Fibroblast of lung (primary cell): Measurements from ENCODE around the gene WRAP73. TPM values are rescaled to one million over a fixed set of nuclear protein-coding genes. Genes with fewer than 3 reads are reported as not detected.
A peak's percentile ranks its signal among the peaks of the same experiment; 100 is the strongest.
"Not testable (repeated sequence)": the region's sequence is repeated elsewhere in the genome, so short reads cannot be mapped to it uniquely, and the experiment has no call there.

Experiments used
- DNase-seq, 2 donors: peaks; one replicate each; pipeline versions ENCODE4 v3.0.0 to v3.0.0-alpha.2; 2010; ENCODE audit warnings: low read depth in 2 of 2
- H2AFZ ChIP-seq: 2 replicates; pipeline ENCODE4 v1.5.1; 2012; ENCODE audit warnings: low read length, control low read depth, inconsistent platforms
- H3K27ac ChIP-seq: 2 replicates; pipeline ENCODE4 v1.5.1; 2011; ENCODE audit warnings: low read length, control low read depth; ENCODE audit not compliant: insufficient read depth
- H3K27me3 ChIP-seq: 2 replicates; pipeline ENCODE4 v1.5.1; 2011; ENCODE audit warnings: mild to moderate bottlenecking, low read length; ENCODE audit not compliant: control insufficient read depth, insufficient read depth
- H3K36me3 ChIP-seq: 2 replicates; pipeline ENCODE4 v1.5.1; 2011; ENCODE audit warnings: low read length; ENCODE audit not compliant: control insufficient read depth, insufficient read depth
- H3K4me1 ChIP-seq: 2 replicates; pipeline ENCODE4 v1.5.1; 2011; ENCODE audit warnings: low read length; ENCODE audit not compliant: control insufficient read depth, insufficient read depth; ENCODE audit errors: extremely low read depth
- H3K4me2 ChIP-seq: 2 replicates; pipeline ENCODE4 v1.5.1; 2011; ENCODE audit warnings: low read length, control low read depth; ENCODE audit not compliant: insufficient read depth; ENCODE audit errors: extremely low read depth
- H3K4me3 ChIP-seq, 4 experiments: fragments of 200-600 bp in 1 of 4; sonication (generic) in 1 of 4; replicated peaks in 1 of 4; 2 replicates each; pipeline ENCODE4 v1.5.1; 2011 to 2016; ENCODE audit warnings: low read length in 4 of 4, low read depth in 3 of 4, mild to moderate bottlenecking in 3 of 4, control low read depth in 2 of 4, inconsistent platforms in 1 of 4, mixed read lengths in 1 of 4; ENCODE audit not compliant: insufficient read depth in 1 of 4; ENCODE audit errors: control extremely low read depth in 1 of 4
- H3K79me2 ChIP-seq: 2 replicates; pipeline ENCODE4 v1.5.1; 2012; ENCODE audit warnings: mild to moderate bottlenecking, low read length, inconsistent platforms; ENCODE audit not compliant: control insufficient read depth, insufficient read depth
- H3K9ac ChIP-seq: 2 replicates; pipeline ENCODE4 v1.5.1; 2011; ENCODE audit warnings: mild to moderate bottlenecking, low read length, control low read depth; ENCODE audit not compliant: insufficient read depth
- H3K9me3 ChIP-seq: 2 replicates; pipeline ENCODE4 v1.5.1; 2012; ENCODE audit warnings: low read depth, low read length; ENCODE audit not compliant: control insufficient read depth, insufficient read depth
- H4K20me1 ChIP-seq: 2 replicates; pipeline ENCODE4 v1.5.1; 2011; ENCODE audit warnings: low read length; ENCODE audit not compliant: control insufficient read depth, insufficient read depth; ENCODE audit errors: extremely low read depth
- CTCF ChIP-seq, 2 donors: IDR thresholded peaks in 1 of 2; conservative IDR thresholded peaks in 1 of 2; 1 replicate in 1 of 2; 2 replicates in 1 of 2; pipeline ENCODE4 v1.5.1; 2011 to 2012; ENCODE audit warnings: low read length in 2 of 2, control low read depth in 1 of 2, inconsistent platforms in 1 of 2, low read depth in 1 of 2, mild to moderate bottlenecking in 1 of 2
- EZH2 ChIP-seq: IDR thresholded peaks from 2 replicates; pipeline ENCODE4 v1.5.1; 2012; ENCODE audit warnings: low read length, control low read depth, mild to moderate bottlenecking; ENCODE audit errors: missing control alignments
- polyA plus RNA-seq, 2 donors: library from polyadenylated mRNA; depleted of rRNA in 1 of 2; stranded (reverse) in 1 of 2; unstranded in 1 of 2; fragments of >200 nt; gene quantifications; 2 replicates each; pipeline ENCODE4 v1.2.1, GENCODE V29; 2011 to 2012; ENCODE audit warnings: missing spikeins in 1 of 2
- total RNA-seq: library from RNA; depleted of rRNA; stranded (reverse); fragments of >200 nt; gene quantifications from 2 replicates; pipeline ENCODE4 v1.2.1, GENCODE V29; 2014

Gene WRAP73
- total and polyA plus RNA-seq, 2 donors (not counting 1 experiment from before 2014, with no cell fraction given), result 12.0 to 15.0 TPM

GRCh38 chr1:3624200-3625136, 25.4 kb downstream of the WRAP73 start, which contains the start of gene TPRG1L:
Gene TPRG1L (plus strand): TSS chr1:3625015. CDS start chr1:3625073, 58 bp downstream.
- peaks cover 7% of the 10 kb centered on the region for H3K36me3 ChIP-seq
- TF ChIP-seq CTCF (conservative IDR thresholded peaks at IDR 0.05 in 1 of 2, IDR thresholded peaks at IDR 0.05 in 1 of 2; ENCODE audit: low read depth in 1 of 2, low read length in 2 of 2), result no peak
- TF ChIP-seq EZH2, result no peak
- no peaks in the 10 kb centered on the region for H3K27me3 ChIP-seq
- H3K79me2 ChIP-seq, result peaks cover 5% of the 10 kb centered on the region
- H3K4me1 ChIP-seq, result peaks cover 4% of the 10 kb centered on the region
- no peaks in the 10 kb centered on the region for H3K9me3 ChIP-seq
- H2AFZ ChIP-seq, result peak within 1 kb of the TSS; percentile 88
- peak within 1 kb of the TSS; percentile 70 for H3K27ac ChIP-seq
- H3K4me3 ChIP-seq, result peak within 1 kb of the TSS; percentile 66 to 96 (median 84)
- peak within 1 kb of the TSS; percentile 87 for H3K4me2 ChIP-seq
- H4K20me1 ChIP-seq, result no peaks in the 10 kb centered on the region
- peak; percentile 91 for DNase-seq
- H3K9ac ChIP-seq, result peak within 1 kb of the TSS; percentile 79

- no peaks in the 10 kb centered on the region for H3K27me3 ChIP-seq
- H3K4me2 ChIP-seq, result peak overlapping the region; percentile 82
- no peak for DNase-seq
- peak overlapping the region; percentile 57 to 96 (median 84) for H3K4me3 ChIP-seq
- H3K9ac ChIP-seq, result peak overlapping the region; percentile 79
- H3K4me1 ChIP-seq, result peaks cover 4% of the 10 kb centered on the region
- H3K79me2 ChIP-seq, result peaks cover 5% of the 10 kb centered on the region
- H3K27ac ChIP-seq, result peak overlapping the region; percentile 70
- H2AFZ ChIP-seq, result peak overlapping the region; percentile 88
- no peak for TF ChIP-seq EZH2
- TF ChIP-seq CTCF (conservative IDR thresholded peaks at IDR 0.05 in 1 of 2, IDR thresholded peaks at IDR 0.05 in 1 of 2; ENCODE audit: low read depth in 1 of 2, low read length in 2 of 2), result no peak
- peaks cover 7% of the 10 kb centered on the region for H3K36me3 ChIP-seq
- no peaks in the 10 kb centered on the region for H3K9me3 ChIP-seq
- H4K20me1 ChIP-seq, result no peaks in the 10 kb centered on the region
Observed at GRCh38 chr1:3623441-3624199, 26.3 kb downstream of the WRAP73 start.

GRCh38 chr1:3622102-3622501, 27.8 kb downstream of the WRAP73 start:
- not testable (repeated sequence) for DNase-seq, H3K4me2 ChIP-seq, H3K4me1 ChIP-seq, H2AFZ ChIP-seq, H3K36me3 ChIP-seq, H3K27ac ChIP-seq, H3K27me3 ChIP-seq, H3K79me2 ChIP-seq, H3K4me3 ChIP-seq, H3K9ac ChIP-seq, H3K9me3 ChIP-seq, H4K20me1 ChIP-seq
